ENCODE measurements around the gene TLR8.

Gene TLR8

GRCh38 chrX:12970691-12971202, 64.3 kb downstream of the TLR8 start:
- no peak for DNase-seq

GRCh38 chrX:12971282-12972003, 65.0 kb downstream of the TLR8 start:
- DNase-seq, result no peak

- no peak for DNase-seq
Measured at GRCh38 chrX:12972243-12972642, 65.8 kb downstream of the TLR8 start.
